HCT116 (cell line): ENCODE results near the gene TTLL10.

Experiments
- CEBPB ChIP-seq: IDR thresholded peaks from 2 replicates; pipeline ENCODE4 v1.6.1; 2012; ENCODE audit warnings: low read depth
- EGR1 ChIP-seq: IDR thresholded peaks from 2 replicates; pipeline ENCODE4 v1.6.1; 2012; ENCODE audit warnings: low read depth
- EZH2 ChIP-seq: fragments of 200-600 bp; sonication (generic); IDR thresholded peaks from 2 replicates; pipeline ENCODE4 v1.6.1; 2017; ENCODE audit warnings: antibody characterized with exemption, mixed run types
- JUND ChIP-seq: IDR thresholded peaks from 2 replicates; pipeline ENCODE4 v1.6.1; 2012
- POLR2A ChIP-seq: IDR thresholded peaks from 2 replicates; pipeline ENCODE4 v1.7.0; 2011; ENCODE audit warnings: borderline replicate concordance; ENCODE audit not compliant: insufficient read depth, insufficient read length; ENCODE audit errors: extremely low read depth
- RAD21 ChIP-seq: IDR thresholded peaks from 2 replicates; pipeline ENCODE4 v1.6.1; 2012; ENCODE audit warnings: low read depth, mild to moderate bottlenecking
- SIN3A ChIP-seq: IDR thresholded peaks from 2 replicates; pipeline ENCODE4 v1.6.1; 2012; ENCODE audit warnings: low read depth
- SRF ChIP-seq: IDR thresholded peaks from 2 replicates; pipeline ENCODE4 v1.6.1; 2012; ENCODE audit warnings: low read depth
- TF ChIP-seq, protein P1 (sequence below), 3 experiments: fragments of 200-600 bp in 1 of 3; sonication (generic) in 1 of 3; IDR thresholded peaks in 2 of 3; conservative IDR thresholded peaks in 1 of 3; 2 replicates each; pipeline ENCODE4 v1.5.1; 2012 to 2017; ENCODE audit warnings: low read depth in 2 of 3, low read length in 2 of 3, antibody characterized with exemption in 1 of 3, borderline replicate concordance in 1 of 3, control low read depth in 1 of 3, mild to moderate bottlenecking in 1 of 3, mixed read lengths in 1 of 3, mixed run types in 1 of 3, moderate library complexity in 1 of 3; ENCODE audit not compliant: insufficient read depth in 1 of 3
- TF ChIP-seq, protein P2 (sequence below): IDR thresholded peaks from 2 replicates; pipeline ENCODE4 v1.6.1; 2012; ENCODE audit warnings: low read depth

DNA sequence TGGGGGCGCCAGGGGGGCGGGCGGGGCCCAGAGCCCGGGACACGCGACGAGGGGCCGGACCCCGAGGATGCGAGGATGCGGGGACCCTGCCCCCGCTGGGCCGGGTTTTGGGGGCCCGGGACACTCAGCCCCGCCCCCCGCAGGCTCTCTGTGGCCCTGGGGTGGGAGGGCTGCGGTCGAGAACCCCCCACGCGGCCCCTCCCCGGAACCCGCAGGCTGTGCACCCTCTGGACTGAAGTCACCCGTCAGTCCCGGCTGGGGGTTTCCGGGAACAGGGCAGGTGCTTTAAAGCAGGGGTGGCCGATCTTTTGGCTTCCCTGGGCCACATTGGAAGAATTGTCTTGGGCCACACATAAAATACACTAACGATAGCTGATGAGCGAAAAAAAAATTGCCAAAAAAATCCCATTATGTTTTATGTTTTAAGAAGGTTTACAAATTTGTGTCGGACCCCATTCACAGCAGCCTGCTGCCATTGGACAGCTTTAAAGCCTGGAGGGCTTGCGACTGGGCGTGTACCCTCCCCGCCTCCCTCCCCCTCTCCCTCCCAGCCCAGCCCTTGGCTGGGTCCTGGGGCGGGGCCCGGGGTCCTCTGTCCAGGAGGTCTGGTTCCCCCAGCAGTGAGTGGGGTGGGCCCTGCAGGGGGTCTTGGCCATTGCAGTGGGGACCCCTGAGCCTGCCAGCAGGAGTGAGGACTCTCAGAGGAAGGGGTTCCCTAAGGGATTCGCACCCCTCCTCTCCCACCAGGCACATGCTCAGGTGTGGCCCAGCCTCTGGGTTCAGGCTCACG lies 36.2 kb upstream of the TTLL10 start:
- TF ChIP-seq, protein P1, sequence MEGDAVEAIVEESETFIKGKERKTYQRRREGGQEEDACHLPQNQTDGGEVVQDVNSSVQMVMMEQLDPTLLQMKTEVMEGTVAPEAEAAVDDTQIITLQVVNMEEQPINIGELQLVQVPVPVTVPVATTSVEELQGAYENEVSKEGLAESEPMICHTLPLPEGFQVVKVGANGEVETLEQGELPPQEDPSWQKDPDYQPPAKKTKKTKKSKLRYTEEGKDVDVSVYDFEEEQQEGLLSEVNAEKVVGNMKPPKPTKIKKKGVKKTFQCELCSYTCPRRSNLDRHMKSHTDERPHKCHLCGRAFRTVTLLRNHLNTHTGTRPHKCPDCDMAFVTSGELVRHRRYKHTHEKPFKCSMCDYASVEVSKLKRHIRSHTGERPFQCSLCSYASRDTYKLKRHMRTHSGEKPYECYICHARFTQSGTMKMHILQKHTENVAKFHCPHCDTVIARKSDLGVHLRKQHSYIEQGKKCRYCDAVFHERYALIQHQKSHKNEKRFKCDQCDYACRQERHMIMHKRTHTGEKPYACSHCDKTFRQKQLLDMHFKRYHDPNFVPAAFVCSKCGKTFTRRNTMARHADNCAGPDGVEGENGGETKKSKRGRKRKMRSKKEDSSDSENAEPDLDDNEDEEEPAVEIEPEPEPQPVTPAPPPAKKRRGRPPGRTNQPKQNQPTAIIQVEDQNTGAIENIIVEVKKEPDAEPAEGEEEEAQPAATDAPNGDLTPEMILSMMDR (IDR thresholded peaks at IDR 0.05 in 2 of 3, conservative IDR thresholded peaks at IDR 0.05 in 1 of 3; ENCODE audit: borderline replicate concordance in 1 of 3, insufficient read depth in 1 of 3, low read depth in 2 of 3, low read length in 2 of 3): no peak
- TF ChIP-seq SIN3A: no peak
- TF ChIP-seq, protein P2, sequence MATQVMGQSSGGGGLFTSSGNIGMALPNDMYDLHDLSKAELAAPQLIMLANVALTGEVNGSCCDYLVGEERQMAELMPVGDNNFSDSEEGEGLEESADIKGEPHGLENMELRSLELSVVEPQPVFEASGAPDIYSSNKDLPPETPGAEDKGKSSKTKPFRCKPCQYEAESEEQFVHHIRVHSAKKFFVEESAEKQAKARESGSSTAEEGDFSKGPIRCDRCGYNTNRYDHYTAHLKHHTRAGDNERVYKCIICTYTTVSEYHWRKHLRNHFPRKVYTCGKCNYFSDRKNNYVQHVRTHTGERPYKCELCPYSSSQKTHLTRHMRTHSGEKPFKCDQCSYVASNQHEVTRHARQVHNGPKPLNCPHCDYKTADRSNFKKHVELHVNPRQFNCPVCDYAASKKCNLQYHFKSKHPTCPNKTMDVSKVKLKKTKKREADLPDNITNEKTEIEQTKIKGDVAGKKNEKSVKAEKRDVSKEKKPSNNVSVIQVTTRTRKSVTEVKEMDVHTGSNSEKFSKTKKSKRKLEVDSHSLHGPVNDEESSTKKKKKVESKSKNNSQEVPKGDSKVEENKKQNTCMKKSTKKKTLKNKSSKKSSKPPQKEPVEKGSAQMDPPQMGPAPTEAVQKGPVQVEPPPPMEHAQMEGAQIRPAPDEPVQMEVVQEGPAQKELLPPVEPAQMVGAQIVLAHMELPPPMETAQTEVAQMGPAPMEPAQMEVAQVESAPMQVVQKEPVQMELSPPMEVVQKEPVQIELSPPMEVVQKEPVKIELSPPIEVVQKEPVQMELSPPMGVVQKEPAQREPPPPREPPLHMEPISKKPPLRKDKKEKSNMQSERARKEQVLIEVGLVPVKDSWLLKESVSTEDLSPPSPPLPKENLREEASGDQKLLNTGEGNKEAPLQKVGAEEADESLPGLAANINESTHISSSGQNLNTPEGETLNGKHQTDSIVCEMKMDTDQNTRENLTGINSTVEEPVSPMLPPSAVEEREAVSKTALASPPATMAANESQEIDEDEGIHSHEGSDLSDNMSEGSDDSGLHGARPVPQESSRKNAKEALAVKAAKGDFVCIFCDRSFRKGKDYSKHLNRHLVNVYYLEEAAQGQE: no peak
- no peak for TF ChIP-seq SRF
- TF ChIP-seq CEBPB: no peak
- TF ChIP-seq EGR1: no peak
- TF ChIP-seq RAD21: no peak
- no peak for TF ChIP-seq POLR2A
- TF ChIP-seq JUND: no peak
- TF ChIP-seq EZH2: no peak
